ENCODE measurements around the gene NCKAP1.

DNA sequence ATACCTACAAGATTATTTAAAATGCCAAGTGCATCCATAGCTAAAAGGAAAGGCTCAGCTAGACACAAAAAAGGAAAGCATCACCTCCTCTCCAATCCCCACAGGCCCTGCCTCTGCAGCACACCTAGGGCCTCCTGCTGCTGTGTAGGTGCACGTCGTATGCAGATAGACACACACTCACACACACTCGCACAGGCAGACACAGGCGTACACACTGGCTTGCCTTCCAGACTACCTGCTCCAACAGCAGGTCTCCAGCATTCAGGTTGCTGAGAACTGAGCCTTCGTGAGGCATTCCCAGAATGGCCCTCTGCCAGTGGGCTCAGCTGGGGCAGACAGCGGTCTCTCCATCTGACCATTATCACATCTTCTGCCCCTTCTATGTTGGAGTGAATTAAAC lies 136.5 kb downstream of the NCKAP1 start:
- TF ChIP-seq FOXP2 (optimal IDR thresholded peaks at IDR 0.05; ENCODE audit: control extremely low read depth, extremely low read length, insufficient read depth) (no peak), EZH2 (IDR thresholded peaks at IDR 0.05) (no peak), POLR2AphosphoS5 (IDR thresholded peaks at IDR 0.05; ENCODE audit: borderline replicate concordance, low read depth, low read length) (no peak)
